ENCODE data around the gene CAPSL. TPM values are rescaled to one million over a fixed set of nuclear protein-coding genes. Genes with fewer than 3 reads are reported as not detected.

CAPSL gene
- total and polyA plus RNA-seq, 2 experiments from 2014 or later, result 0.73 TPM; not detected in 1

GRCh38 chr5:35869685-35870277 lies 68.6 kb downstream of the CAPSL start (continued):
- no peak for TF ChIP-seq STAT1 (IDR thresholded peaks at IDR 0.05; ENCODE audit: unreplicated experiment)

GRCh38 chr5:35867998-35868397 lies 70.4 kb downstream of the CAPSL start:
- TF ChIP-seq ZNF331 (CRISPR knock-in tag; IDR thresholded peaks at IDR 0.05; ENCODE audit: low read depth), result no peak
- TF ChIP-seq, protein P1, sequence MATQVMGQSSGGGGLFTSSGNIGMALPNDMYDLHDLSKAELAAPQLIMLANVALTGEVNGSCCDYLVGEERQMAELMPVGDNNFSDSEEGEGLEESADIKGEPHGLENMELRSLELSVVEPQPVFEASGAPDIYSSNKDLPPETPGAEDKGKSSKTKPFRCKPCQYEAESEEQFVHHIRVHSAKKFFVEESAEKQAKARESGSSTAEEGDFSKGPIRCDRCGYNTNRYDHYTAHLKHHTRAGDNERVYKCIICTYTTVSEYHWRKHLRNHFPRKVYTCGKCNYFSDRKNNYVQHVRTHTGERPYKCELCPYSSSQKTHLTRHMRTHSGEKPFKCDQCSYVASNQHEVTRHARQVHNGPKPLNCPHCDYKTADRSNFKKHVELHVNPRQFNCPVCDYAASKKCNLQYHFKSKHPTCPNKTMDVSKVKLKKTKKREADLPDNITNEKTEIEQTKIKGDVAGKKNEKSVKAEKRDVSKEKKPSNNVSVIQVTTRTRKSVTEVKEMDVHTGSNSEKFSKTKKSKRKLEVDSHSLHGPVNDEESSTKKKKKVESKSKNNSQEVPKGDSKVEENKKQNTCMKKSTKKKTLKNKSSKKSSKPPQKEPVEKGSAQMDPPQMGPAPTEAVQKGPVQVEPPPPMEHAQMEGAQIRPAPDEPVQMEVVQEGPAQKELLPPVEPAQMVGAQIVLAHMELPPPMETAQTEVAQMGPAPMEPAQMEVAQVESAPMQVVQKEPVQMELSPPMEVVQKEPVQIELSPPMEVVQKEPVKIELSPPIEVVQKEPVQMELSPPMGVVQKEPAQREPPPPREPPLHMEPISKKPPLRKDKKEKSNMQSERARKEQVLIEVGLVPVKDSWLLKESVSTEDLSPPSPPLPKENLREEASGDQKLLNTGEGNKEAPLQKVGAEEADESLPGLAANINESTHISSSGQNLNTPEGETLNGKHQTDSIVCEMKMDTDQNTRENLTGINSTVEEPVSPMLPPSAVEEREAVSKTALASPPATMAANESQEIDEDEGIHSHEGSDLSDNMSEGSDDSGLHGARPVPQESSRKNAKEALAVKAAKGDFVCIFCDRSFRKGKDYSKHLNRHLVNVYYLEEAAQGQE (IDR thresholded peaks at IDR 0.05; ENCODE audit: unreplicated experiment), result no peak
- TF ChIP-seq POLR2AphosphoS5 (IDR thresholded peaks at IDR 0.05; ENCODE audit: low read depth), result no peak
- TF ChIP-seq ETS1 (IDR thresholded peaks at IDR 0.05), result no peak
- TF ChIP-seq EZH2 (IDR thresholded peaks at IDR 0.05; ENCODE audit: low read depth, unreplicated experiment), result no peak
- no peak for TF ChIP-seq ZNF114 (CRISPR knock-in tag; IDR thresholded peaks at IDR 0.05)
- TF ChIP-seq JUNB (IDR thresholded peaks at IDR 0.05; ENCODE audit: unreplicated experiment), result no peak
- no peak for TF ChIP-seq CREB1 (CRISPR knock-in tag; IDR thresholded peaks at IDR 0.05; ENCODE audit: low read depth)
- TF ChIP-seq NANOG (IDR thresholded peaks at IDR 0.05; ENCODE audit: borderline replicate concordance), result no peak
- no peak for TF ChIP-seq STAT1 (IDR thresholded peaks at IDR 0.05; ENCODE audit: unreplicated experiment)
- no peak for TF ChIP-seq EZH2phosphoT487 (IDR thresholded peaks at IDR 0.05; ENCODE audit: unreplicated experiment)
- TF ChIP-seq, protein P2, sequence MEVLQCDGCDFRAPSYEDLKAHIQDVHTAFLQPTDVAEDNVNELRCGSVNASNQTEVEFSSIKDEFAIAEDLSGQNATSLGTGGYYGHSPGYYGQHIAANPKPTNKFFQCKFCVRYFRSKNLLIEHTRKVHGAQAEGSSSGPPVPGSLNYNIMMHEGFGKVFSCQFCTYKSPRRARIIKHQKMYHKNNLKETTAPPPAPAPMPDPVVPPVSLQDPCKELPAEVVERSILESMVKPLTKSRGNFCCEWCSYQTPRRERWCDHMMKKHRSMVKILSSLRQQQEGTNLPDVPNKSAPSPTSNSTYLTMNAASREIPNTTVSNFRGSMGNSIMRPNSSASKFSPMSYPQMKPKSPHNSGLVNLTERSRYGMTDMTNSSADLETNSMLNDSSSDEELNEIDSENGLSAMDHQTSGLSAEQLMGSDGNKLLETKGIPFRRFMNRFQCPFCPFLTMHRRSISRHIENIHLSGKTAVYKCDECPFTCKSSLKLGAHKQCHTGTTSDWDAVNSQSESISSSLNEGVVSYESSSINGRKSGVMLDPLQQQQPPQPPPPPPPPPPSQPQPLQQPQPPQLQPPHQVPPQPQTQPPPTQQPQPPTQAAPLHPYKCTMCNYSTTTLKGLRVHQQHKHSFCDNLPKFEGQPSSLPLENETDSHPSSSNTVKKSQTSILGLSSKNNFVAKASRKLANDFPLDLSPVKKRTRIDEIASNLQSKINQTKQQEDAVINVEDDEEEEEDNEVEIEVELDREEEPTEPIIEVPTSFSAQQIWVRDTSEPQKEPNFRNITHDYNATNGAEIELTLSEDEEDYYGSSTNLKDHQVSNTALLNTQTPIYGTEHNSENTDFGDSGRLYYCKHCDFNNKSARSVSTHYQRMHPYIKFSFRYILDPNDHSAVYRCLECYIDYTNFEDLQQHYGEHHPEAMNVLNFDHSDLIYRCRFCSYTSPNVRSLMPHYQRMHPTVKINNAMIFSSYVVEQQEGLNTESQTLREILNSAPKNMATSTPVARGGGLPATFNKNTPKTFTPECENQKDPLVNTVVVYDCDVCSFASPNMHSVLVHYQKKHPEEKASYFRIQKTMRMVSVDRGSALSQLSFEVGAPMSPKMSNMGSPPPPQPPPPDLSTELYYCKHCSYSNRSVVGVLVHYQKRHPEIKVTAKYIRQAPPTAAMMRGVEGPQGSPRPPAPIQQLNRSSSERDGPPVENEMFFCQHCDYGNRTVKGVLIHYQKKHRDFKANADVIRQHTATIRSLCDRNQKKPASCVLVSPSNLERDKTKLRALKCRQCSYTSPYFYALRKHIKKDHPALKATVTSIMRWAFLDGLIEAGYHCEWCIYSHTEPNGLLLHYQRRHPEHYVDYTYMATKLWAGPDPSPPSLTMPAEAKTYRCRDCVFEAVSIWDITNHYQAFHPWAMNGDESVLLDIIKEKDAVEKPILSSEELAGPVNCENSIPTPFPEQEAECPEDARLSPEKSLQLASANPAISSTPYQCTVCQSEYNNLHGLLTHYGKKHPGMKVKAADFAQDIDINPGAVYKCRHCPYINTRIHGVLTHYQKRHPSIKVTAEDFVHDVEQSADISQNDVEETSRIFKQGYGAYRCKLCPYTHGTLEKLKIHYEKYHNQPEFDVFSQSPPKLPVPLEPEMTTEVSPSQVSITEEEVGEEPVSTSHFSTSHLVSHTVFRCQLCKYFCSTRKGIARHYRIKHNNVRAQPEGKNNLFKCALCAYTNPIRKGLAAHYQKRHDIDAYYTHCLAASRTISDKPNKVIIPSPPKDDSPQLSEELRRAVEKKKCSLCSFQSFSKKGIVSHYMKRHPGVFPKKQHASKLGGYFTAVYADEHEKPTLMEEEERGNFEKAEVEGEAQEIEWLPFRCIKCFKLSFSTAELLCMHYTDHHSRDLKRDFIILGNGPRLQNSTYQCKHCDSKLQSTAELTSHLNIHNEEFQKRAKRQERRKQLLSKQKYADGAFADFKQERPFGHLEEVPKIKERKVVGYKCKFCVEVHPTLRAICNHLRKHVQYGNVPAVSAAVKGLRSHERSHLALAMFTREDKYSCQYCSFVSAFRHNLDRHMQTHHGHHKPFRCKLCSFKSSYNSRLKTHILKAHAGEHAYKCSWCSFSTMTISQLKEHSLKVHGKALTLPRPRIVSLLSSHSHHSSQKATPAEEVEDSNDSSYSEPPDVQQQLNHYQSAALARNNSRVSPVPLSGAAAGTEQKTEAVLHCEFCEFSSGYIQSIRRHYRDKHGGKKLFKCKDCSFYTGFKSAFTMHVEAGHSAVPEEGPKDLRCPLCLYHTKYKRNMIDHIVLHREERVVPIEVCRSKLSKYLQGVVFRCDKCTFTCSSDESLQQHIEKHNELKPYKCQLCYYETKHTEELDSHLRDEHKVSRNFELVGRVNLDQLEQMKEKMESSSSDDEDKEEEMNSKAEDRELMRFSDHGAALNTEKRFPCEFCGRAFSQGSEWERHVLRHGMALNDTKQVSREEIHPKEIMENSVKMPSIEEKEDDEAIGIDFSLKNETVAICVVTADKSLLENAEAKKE (CRISPR knock-in tag; IDR thresholded peaks at IDR 0.05), result no peak
- TF ChIP-seq CTCF (conservative IDR thresholded peaks at IDR 0.05; ENCODE audit: low read depth in 2 of 2), result no peak
- Histone ChIP-seq H4K20me1 (replicated peaks; ENCODE audit: insufficient read depth) (no peaks in the 10 kb centered on the region), H3F3A (replicated peaks; ENCODE audit: low read depth) (no peaks in the 10 kb centered on the region), H3K4me1 (ENCODE audit: insufficient read depth) (no peaks in the 10 kb centered on the region), H3K79me2 (replicated peaks; ENCODE audit: insufficient read depth) (no peaks in the 10 kb centered on the region), H2AFZ (no peak overlapping the region), H3K36me3 (ENCODE audit: insufficient read depth) (no peaks in the 10 kb centered on the region), H3K27ac (ENCODE audit: low read depth) (no peak overlapping the region), H3K27me3 (ENCODE audit: insufficient read depth) (no peaks in the 10 kb centered on the region), H3K9me2 (ENCODE audit: insufficient read depth) (peaks cover 5% of the 10 kb centered on the region; the same call in 1 of the 2 replicates), H3K4me2 (no peak overlapping the region), H3K4me3 (no peak overlapping the region)
- Mint-ChIP-seq H3K27me3 (ENCODE audit: insufficient read depth, low read depth, poor library complexity) (no peaks in the 10 kb centered on the region), H3K36me3 (ENCODE audit: low read depth) (no peaks in the 10 kb centered on the region; the same call in 2 of the 3 replicates), H3K4me1 (no peaks in the 10 kb centered on the region), H3K4me3 (no peak overlapping the region), H3K9me3 (peaks cover 17% of the 10 kb centered on the region; the same call in 2 of the 3 replicates), H3K27ac (no peak overlapping the region)
- ATAC-seq, result no peak
- no peak for DNase-seq (ENCODE audit: low spot score)
